ENCODE measurements around the gene KLF3.
A peak's percentile ranks its signal among the peaks of the same experiment; 100 is the strongest.

KLF3 gene

DNA sequence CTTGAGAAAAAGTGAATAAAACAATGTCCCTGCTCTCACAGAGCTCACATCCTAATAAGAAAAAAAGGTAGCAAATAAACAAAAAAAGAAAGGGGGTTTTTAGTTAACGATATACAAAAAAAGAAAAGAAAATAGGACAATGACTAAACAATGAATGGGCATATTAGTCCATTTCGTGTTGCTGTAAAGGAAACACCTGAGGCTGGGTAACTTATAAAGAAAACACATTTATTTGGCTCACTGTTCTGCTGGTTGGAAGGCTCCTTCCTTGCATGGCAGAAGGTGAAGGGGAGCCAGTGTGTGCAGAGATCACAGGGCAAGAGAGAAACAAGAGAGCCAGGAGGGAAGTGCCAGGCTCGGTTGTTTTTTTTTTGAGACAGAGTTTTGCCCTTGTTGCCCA lies 4.7 kb upstream of the KLF3 start:
- peak; percentile 28 to 83 for DNase-seq

DNA sequence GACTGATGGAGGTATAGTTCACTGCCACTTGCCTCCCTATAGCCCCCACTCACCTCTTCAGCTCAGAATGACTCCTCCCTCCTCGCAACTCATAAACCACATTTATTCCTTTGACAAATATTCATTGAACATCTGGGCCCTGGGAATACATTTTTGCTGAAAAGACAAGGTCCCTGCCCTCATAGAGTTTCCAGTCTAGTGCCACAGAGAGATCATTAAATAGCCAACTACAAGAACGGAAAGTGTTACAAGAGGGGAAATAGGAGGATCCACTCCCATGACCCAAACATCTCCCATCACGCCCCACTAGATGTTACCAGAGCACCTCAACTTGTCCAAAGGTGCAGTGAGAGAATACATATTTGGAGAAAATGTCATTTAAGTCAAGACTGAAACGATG lies 3.2 kb upstream of the KLF3 start:
- no peak for DNase-seq

DNA sequence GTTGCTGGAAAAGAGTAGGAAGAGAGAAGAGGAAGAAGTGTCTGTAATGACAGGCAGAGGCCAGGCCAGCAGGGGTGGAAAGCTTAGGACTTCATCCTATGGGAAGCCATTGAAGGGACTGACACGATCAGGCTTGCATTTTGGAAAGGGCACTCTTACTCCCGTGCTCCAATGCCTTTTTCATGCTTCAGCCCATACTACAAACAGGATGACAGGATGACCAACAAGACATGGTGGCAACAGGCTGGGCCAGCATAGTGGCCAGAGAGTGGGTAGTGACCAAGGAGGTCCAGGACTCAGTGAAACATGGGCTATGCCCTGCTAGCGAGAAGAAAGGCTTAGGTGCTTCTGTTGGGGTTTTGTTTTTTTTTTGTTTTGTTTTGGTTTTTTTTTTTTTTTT lies 2.6 kb upstream of the KLF3 start:
- no peak for DNase-seq

DNA sequence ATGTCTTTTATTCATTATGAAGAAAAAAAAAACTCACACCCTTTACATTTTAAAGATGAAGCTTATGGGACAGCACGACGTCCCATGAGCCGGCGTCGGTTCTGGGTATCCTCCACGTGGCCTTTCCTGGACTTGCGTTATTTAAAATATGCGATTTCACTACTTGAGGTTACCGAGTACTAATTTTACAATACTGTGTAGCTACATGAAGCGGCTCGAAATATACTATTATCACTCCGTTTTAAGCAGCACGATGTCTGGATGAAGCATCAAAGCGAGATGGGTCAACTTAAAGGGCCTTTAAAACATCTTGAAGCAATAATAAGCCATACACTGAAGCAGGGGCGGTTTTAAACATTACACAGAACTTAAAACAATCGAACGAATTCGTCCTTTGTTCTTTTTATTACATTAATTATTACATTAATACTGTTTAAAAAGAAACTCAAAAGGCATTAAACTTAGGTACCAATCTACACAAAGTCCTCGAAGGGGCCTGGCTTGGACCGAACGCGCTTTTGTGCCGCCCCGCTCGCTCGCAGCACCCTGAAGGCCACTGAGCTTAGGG lies 1.4 kb upstream of the KLF3 start:
- DNase-seq = no peak

DNA sequence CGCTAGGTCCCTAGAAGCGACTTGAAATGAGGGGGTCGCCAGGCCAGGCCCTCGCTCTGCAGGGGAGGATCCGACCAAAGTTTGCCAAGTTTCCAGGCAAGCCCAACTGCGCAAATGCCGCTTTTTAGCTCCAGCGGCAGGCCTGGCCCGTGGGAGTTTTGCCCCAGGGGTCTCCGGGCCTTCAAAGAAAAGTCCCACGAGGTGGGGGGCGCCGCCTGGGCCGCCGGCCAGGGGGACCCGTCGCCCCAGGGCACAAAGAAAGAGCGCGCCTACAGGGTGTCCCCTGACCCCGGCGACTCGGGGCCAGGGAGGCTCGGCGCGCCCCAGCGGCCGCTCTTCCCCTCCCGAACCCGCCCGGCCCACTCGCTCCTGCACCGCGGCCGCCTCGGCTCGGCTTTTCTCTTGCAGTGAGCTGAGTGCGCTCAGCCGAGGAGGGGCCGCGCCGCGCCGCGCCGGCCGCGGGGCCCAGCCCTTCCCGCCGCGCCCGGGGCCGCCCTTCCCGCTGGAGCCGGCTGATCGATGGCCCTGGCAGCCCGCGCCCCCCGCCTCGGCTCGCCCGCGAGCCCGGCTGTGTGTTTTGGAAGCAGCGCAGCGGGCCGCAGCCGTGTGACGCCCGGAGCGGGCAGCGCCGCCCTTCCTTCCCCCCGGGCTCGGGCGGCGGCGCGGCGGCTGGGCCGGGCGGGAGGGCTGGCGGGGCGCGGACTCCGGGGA lies 754 bp upstream of the KLF3 start:
- DNase-seq = no peak

DNA sequence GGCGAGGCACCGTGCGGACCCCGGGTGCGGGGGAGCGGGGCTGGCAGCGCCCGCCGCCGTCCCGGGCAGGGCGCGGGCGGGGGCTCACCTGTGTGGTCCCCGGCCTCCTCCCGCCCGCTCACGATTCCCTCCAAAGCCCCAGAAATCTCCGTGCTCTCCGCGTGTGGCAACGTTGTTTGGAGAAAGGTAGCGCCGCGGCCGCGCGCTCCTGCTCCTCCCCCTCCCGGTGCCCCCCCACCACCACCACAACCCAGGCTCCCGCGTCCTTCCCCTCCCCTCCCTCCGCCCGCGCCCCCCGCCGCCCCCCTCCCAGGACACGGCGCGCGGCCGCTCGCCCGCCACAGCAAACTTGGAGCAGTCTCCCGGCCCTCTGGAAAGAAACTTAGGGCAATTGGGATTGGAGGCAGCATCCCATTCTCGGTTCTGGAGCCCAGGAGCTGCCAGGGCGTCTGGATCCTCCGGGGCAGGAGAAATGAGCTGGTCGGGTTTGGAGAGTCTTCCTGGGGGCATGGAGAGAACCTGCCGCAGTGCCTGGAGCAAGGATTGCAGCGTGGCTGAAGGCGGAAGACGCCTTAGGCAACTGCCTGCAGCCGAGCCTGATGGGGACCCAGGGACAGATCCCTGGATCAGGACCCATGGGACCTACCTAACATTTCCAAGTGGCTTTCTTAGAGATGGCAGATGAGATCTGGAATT lies 855 bp downstream of the KLF3 start:
- DNase-seq = no peak

DNA sequence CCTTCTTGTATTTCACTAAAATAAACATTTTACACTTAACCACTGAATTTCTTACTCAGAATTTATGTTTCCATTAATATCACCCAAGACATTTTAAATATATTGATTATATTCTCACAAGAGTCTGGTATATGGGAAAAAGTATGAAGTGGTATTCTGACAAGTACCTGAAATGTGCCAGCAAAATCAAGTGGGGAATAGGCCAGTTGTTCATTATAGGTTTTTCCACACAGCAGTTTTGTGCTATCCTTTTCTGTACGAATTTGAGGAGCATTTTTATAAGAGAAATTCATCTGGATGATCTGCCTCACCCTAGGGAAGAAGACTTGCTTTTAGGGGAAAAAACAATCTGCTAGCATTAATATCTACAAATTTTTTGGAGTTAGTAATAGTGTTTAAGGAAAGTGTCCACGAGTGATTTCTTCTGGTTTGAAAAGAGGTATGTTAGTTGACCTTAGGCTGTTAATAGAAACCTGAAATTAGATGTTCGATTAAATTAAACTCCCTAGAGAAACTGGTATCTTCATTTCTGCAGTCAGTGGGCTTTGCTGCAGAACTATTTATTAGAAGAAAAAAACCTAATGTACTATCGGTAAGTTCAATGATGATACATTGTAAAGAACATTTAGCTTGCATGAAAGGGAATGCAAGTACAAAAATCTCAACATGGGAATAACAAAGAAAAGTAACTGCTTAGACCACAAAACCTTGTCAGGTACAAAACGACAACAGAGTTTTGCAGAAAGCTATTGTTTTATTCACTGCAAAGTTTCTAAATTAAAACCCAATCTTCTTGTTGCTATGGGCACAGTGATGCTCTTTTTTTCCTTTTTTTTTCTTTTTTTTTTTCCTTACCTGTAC lies 1.8 kb downstream of the KLF3 start:
- no peak for DNase-seq

DNA sequence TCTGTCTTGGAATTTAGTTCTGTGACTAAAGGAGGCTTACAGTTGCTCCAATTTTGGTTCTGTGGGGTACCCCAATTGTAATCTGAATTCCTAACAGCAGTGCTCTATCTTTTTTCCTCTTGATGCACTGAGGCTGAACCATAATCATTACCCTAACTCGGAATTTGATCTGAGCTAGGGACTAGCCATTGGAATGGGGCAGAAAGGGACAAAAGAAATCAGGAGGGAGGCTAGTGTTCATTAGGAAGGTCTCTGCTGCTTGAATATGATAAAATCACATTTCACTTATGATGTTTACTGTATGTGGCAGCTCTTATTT lies 2.7 kb downstream of the KLF3 start:
- no peak for DNase-seq

DNA sequence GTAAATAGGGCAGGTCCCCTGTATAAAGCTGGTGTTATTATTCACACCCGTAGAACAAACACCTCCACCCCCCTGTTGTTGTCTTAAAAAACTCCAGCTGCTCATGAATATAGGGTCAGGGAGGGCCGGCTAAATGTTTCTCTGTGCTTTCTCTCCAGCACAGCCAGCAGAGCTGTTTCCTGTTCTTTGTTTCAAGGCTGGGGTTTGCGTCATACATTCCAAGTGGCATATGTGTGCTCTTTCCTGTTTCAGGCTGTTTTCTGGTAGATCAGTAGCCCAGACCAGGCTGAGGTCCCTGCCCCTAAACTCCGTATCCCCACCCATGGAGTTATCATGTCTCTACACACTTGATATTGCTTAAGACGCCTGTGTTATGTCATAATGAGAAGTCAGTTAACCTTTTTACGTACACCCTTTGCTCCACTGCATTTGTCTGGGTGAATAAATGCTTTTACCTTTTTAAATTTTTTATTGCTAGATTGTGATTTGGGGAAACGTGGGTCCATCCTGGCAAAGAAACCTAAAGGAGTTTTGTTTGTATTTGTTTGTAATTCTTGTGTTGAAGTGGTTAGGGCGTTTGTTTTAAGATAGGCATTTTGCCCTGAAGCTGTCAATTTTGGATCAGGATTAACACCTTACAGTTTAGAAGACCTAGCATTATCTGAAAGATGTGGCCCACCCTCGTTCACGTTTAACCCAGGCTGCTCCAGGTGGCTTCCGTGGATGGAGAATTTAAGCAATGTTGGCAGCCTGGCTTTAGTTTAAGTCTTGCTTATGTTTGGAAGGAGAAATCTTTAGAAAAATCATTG lies 3.3 kb downstream of the KLF3 start:
- DNase-seq = peak; percentile 93 to 96

DNA sequence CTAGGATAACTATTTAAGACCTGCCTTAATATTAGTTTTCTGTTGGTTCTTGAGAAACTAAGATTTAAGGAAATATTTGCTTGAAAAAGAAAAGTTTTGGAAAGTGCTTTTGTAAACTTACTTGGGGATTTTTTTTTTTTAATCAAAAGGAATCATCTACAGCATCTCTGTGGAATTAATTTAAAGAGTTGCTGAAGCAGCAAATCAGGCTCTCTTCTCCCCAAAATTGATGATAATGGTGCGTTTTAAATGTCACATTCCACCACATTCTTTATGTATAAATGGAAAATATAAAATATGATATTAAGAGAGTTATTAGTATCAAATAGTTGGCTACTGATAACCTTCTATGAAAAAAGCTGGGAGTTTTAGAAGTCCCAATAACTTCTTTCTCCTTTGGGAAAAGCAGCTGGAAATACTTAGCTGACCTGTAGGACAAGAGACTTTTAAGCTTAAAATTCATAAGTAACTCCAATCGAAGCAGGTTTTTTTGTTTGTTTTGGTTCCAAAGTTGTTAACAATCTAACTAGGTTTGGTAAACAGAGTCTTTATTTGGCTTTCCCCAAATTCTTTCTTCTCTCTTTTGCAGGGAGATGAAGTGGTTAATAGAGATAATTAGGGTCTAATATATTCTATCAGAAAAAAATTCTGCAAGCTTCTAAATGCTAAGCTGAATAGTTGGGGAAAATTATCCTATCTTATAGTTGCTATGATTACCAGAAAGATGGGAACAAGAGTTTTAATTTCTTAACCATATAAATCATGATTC lies 4.4 kb downstream of the KLF3 start:
- DNase-seq = no peak

DNA sequence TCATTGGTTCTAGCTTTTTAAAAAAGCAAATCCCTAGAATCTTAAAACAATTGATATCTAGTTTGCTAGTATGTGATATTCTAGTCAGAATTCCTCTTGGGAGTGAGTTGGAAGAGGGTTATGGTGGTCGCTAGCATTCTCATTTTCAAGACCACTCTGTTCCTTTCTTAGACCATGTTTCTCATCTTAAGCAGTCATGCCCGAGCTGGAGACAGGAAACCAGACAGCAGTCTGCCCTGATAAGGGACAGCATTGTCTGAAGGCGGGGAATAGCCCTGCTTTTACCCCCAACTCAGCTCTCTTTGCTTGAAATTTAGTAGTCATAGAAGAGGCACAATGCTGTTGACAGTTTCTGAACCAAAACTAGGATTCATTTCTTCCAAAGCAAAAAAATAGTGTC lies 5.2 kb downstream of the KLF3 start:
- no peak for DNase-seq

DNA sequence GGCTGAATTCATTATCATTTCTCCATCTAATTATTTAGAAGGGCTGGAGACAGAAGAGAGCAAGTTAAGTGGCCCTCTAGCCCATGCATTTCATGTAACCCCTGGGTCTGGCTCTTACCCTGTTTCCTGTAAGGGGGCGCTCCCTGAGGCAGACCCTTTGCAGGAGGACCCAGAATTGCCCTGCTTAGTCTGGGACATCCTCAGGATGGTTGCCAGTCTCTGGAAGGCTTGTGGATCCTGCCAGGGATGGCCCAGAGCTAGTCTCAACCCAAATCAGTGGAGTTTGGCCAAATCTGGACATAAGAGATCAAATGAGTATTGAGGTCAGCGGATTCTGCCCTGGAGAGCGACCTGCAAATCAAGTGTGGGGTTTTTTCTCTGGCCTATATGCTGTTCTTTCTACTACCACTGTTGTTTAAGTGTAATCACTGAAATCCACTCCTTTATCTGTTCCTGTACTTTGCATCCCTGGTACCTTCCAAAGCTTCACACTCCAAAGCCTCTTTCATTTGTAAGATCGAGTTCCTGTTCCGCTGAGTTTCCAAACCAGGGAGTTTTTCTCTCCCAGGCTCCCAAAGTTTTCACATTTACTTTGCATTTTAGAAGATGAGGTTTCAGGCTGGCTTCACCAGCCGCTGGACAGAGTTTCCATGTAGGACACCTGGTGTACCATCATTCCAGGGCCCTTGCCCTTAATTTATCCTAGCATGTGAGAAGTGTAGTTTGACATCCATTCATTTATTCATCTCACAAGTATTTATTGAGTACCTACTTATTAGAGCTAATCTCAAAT lies 6.3 kb downstream of the KLF3 start:
- no peak for DNase-seq

DNA sequence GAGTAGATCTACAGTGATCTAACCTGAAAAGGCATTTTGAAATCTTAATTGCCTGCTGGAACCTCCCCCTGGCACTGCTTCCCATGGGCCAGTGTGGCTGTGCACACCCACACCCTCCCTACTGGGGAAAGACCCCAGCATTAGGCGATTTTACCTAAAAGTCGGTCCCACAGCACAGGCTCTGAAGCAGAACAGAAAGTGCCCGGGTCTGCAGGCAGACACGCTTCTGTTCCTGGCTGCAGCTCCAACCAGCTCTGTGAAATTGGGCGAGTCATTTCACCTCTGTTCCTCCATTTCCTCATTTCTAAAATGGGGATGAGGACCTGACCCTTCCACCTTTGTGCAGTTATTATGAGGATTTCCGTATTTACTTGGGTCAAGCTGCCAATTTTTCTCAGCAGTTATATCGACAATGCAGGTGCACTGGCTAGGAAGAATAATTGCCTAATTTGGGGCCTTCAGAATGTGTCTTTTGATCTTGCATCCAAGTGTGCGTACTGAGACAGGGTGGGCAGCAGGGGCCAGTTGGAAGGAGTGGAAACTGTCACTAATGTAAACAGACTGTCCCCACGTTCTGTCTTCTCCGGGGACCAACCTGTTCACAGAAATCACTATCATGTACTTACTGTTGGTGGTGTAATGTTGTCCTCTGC lies 7.1 kb downstream of the KLF3 start:
- peak in 1 of 2 experiments; percentile 12 for DNase-seq

DNA sequence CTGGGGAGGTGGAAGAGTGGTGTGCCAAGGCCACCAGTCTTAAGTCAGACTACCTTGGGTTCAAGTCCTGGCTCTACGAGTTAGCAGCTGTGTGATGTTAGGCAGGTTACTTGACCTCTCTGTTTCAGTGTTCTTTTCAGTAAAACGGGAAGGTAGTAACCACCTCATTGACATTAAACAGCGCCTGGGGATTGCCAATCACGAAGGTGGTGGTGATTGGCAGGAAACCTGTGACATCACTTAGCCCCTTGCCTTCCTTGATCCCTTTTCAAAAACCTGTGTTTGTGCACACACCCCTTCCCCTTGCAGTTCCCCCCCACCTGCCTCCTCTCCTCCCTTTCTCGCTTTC lies 7.6 kb downstream of the KLF3 start:
- no peak for DNase-seq

DNA sequence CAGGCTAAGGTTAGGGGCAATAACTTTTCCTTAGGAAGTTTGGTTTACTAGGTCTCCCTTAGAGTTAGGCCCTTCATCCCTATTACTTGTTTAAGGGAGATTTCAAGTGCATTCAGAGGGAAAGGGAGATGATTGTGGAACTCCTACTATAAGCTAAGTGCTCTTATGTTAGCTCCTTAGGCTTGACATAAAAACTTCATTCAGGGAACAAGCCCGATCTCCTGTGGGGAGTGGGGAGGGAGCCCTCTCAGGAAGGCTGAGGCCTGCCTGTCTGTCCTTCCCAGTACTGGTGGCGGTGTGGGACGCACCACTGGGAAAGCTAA lies 8.0 kb downstream of the KLF3 start:
- no peak for DNase-seq

DNA sequence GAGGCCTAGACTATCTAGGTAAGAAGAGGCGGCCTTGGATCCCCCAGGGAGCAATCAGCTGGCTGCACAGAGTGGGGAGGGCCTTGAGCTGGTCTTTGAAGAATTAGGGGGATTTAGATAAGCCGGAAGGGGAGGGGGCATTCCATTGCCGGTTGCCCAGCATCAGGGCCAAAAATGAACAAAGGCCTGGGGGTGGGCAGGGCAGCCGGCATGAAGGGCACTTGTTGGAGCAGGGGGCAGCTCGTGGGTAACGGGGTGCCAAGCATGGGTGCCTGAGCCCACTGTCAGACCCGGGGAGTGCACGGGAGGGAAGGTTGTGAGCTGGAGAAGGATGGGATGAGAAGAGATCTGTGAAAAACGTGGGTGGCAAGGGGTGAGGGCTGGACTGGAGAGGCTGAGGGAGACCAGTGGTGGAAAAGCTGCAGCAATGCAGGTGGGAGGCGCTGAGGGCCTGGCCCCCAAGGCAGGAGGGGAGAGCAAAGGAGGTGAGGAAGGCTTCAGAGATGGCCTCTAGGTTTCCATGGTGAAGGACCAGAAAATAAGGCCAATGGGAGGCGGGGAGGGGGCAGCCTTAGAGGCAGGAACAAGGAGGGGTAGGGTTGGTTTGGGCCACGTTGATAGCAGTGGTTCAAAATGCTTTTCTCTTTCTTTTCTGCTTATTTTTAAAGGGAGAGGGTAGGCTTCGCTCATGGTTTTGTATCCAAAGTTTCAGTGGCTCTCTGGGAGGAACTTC lies 8.6 kb downstream of the KLF3 start:
- DNase-seq = no peak

DNA sequence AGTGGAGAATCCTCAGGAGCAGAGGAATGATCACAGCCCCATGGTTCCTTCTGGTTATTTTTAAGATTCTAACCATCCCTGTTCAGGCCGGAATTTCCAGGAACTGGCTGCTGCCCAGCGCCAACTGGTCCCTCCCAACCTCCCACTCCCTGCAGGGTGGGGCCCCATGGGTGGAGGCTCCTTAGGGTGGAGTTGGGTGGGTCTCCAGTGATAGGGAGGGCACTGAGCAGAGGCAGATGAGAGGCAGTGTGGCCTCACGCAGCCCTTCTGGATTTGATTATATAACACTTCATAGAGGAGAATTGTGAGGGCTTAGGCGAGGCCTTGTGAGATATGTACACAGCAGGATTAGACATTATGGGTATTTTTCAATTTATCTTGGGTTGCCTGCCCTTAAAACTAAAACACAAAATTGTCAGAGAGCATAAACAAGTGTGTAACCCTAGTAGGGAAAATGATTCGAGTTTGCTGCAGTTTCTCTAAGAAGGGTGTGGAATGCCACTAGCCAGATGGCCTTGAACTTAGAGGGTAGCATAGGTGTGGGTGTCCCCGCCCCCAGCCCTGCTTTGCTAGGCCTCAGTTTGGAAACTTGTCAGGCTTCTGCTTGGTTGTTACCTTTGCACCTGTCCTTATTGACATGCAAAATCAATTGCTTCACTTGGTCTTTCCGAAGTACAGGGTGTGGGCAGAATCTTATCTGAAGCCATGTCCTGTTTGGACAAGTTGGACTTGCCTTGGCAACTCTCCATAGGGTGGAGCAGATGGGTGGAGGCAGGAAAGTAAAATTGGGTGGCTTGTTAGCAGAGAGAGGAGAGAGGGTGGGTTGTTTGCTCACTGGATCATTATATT lies 9.4 kb downstream of the KLF3 start:
- DNase-seq = no peak

DNA sequence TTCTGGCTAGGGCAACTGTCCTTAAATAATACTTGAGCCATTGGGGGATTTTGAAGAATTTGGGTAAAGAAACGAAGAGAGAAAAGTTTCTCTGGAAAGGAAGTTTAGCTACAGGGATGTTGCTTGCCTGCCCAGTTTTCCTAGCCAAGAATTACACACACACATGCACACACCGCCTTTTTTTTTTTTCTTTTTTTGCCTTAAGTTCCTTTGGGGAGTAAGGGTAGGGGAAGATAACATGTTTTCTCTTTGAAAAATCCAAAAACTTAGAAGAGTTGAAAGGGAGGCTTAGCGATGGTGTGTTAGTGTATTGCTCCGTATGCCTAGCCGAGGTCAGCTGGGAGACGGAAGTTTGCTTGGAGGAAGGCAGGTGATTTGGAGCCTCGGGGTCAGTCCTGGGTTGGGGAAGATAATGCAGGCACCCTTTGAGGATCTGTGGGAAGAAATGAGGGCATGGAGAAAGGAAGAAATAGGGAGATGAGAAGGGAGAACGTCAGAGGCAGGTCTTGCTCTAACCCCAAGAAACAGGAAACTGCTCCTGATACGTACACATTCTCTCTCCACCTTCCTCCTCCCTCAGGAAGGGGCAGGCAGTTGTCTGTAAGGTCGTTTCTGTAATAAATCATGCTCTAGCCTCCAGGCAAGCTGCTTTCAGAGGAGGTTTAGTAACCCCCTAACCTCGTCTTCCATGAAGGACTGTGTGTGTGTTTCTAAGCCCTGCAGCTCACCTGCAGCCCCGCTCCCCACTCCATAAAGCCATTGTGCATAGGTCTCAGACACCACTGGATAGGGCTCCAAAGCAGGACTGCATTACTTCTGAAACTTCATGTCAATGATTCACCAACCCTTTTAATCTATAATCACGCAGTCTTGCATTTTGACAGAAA lies 10.5 kb downstream of the KLF3 start:
- no peak for DNase-seq

All from AML-193 (cell line).